Ectodermal cell (in vitro differentiated cells): ENCODE measurements around the gene CDK2. TPM values are rescaled to one million over a fixed set of nuclear protein-coding genes. Genes with fewer than 3 reads are reported as not detected.
A peak's percentile ranks its signal among the peaks of the same experiment; 100 is the strongest.
"Not testable (repeated sequence)": the region's sequence is repeated elsewhere in the genome, so short reads cannot be mapped to it uniquely, and the experiment has no call there.

Source experiments
- H3K27ac ChIP-seq: 2 replicates; pipeline ENCODE4 v1.7.0; 2013; ENCODE audit warnings: mild to moderate bottlenecking, low read depth, low read length; ENCODE audit not compliant: insufficient read depth, poor library complexity, severe bottlenecking
- H3K27me3 ChIP-seq: 2 replicates; pipeline ENCODE4 v1.7.0; 2013; ENCODE audit warnings: mild to moderate bottlenecking, low read length; ENCODE audit not compliant: insufficient read depth, control insufficient read depth, poor library complexity, severe bottlenecking
- H3K36me3 ChIP-seq: one replicate; pipeline ENCODE4 v1.7.0; 2013; ENCODE audit warnings: low read length; ENCODE audit not compliant: control insufficient read depth, insufficient read depth
- H3K4me1 ChIP-seq: one replicate; pipeline ENCODE4 v1.7.0; 2013; ENCODE audit warnings: low read length; ENCODE audit not compliant: control insufficient read depth, insufficient read depth
- H3K4me3 ChIP-seq: 2 replicates; pipeline ENCODE4 v1.7.0; 2013; ENCODE audit warnings: low read depth, low read length, control low read depth; ENCODE audit not compliant: insufficient read depth
- H3K9me3 ChIP-seq: 2 replicates; pipeline ENCODE4 v1.7.0; 2013; ENCODE audit warnings: mild to moderate bottlenecking, low read length, moderate library complexity; ENCODE audit not compliant: control insufficient read depth
- WGBS, 2 experiments: methylation state at CpG; one replicate each; pipeline ENCODE4 v1.1.7; 2013; ENCODE audit warnings: missing lambda C conversion rate in 2 of 2; 5-methylcytosine and 5-hydroxymethylcytosine counted together
- polyA plus RNA-seq, 4 experiments: library from polyadenylated mRNA; stranded (reverse); fragments of 50-300 nt; gene quantifications; one replicate each; pipeline ENCODE4 v1.2.3, GENCODE V29; 2013

Gene CDK2
- polyA plus RNA-seq (2013, experiment 1 of 4), result 65.8 TPM
- polyA plus RNA-seq (2013, experiment 2 of 4), result 54.3 TPM
- polyA plus RNA-seq (2013, experiment 3 of 4), result 61.2 TPM
- 62.9 TPM for polyA plus RNA-seq (2013, experiment 4 of 4)

DNA sequence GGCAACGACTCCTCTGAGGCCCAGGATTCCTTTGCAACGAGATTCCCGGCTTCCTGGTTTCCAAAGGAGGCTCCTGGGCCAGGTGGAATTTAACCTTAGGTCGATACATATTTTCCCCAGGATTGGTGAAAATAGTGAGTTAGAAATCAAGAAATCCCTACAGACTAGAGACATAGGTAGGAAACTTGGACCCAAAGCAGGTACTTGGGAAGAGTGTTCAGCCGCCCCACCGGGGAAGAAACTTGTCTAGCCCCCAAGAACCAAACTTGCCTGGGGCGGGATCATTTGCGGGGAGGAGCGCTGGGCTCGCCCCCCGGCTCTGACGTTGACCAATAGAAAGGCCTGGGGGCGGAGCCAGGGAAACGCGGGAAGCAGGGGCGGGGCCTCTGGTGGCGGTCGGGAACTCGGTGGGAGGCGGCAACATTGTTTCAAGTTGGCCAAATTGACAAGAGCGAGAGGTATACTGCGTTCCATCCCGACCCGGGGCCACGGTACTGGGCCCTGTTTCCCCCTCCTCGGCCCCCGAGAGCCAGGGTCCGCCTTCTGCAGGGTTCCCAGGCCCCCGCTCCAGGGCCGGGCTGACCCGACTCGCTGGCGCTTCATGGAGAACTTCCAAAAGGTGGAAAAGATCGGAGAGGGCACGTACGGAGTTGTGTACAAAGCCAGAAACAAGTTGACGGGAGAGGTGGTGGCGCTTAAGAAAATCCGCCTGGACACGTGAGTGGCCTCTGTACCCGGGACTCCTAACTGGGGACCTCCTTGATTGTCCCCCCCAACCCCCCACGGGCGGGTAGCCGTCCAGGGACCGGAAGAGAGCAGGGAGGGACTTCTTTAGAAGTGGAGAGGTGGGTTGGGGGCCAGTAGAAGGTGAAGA, at the start of gene CDK2:
CDK2 (plus strand) TSS at position 423 of the 874 bp plus-strand sequence; CDS start at position 602, 179 bp downstream.
- peaks cover 12% of the 10 kb centered on the region for H3K4me1 ChIP-seq
- H3K27ac ChIP-seq, result peak within 1 kb of the TSS; percentile 67
- 0 to 1% methylated on average over 45 of the region's 45 CpGs for WGBS, 2 experiments

DNA sequence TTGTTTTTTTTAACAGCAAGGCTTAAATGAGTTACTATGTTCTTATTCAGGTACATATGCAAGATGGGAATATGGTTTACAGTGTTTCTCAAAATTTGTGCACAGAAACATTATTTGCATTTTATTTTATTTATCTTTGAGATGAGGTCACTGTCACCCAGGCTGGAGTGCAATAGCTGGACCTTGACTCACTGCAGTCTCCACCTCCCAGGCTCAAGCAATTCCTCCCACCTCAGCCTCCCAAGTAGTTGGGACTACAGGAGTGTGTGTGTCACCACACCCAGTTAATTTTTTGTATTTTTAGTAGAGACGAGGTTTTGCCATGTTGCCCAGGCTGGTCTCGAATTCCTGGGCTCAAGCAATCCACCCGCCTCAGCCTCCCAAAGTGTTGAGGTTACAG, 47.6 kb upstream of the CDK2 start:
- not testable (repeated sequence) for H3K4me1 ChIP-seq, H3K36me3 ChIP-seq, H3K27ac ChIP-seq, H3K9me3 ChIP-seq, H3K27me3 ChIP-seq, H3K4me3 ChIP-seq
- 94 to 98% methylated on average over 3 of the region's 3 CpGs for WGBS, 2 experiments

More for the DNA sequence above, at the start of gene CDK2:
- no peaks in the 10 kb centered on the region for H3K27me3 ChIP-seq
- peak within 1 kb of the TSS; percentile 87 for H3K4me3 ChIP-seq
- peaks cover 6% of the 10 kb centered on the region for H3K36me3 ChIP-seq
- H3K9me3 ChIP-seq, result no peaks in the 10 kb centered on the region

DNA sequence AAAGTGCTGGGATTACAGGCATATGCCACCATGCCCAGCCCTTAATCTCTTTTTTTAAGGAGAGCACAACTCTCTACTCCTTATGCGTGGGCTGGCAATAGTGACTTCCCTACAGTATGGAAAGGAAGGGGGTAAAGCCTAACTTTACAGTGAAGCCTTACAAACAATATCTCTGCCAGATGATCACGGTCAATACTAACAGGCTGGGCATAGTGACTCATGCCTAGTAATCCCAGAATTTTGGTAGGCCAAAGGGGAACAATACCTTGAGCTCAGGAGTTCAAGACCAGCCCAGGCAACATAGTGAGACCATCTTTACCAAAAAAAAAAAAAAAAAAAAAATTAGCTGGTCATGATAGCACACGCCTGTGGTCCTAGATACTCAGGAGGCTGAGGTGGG, 44.5 kb upstream of the CDK2 start:
- Histone ChIP-seq H3K4me1 (peaks cover 8% of the 10 kb centered on the region), H3K4me3 (no peak overlapping the region), H3K27ac (no peak overlapping the region), H3K9me3 (no peaks in the 10 kb centered on the region), H3K36me3 (no peaks in the 10 kb centered on the region), H3K27me3 (no peaks in the 10 kb centered on the region)
- 97% methylated on average over 3 of the region's 3 CpGs for WGBS, 2 experiments

DNA sequence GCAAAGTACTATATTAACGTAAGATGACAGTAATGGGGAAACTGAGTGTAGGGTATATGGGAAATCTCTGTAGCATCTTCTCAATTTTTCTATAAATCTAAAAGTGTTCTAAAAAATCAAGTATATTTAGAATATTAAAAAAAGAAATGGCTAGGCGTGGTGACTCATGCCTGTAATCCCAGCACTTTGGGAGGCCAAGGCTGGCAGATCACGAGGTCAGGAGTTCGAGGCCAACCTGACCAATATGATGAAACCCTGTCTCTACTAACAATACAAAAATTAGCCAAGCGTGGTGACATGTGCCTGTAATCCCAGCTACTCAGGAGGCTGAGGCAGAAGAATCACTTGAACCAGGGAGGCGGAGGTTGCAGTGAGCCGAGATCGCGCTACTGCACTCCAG, 43.0 kb upstream of the CDK2 start:
- H3K4me1 ChIP-seq, H3K27me3 ChIP-seq, H3K36me3 ChIP-seq, H3K27ac ChIP-seq, H3K9me3 ChIP-seq, H3K4me3 ChIP-seq: not testable (repeated sequence)
- WGBS, 2 experiments, result 90 to 93% methylated on average over 8 of the region's 9 CpGs

DNA sequence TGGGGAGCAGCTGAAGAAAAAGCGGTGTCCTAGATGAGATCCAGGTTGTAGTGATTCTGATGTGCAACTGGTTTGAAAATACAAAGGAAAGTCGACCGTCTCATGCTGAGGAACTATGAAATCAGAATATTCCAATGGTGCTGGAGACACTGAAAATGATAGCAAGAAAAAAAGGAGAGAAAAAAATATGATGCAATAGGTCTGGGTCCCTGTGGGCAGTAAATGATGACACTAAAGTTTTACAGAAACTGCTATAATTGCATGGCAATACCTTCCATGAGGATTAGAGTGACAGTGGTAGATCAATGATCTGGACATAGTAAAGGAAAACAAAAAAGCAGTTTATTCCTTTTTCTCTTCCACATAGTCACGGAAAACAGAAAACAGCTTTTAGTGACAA, 41.3 kb upstream of the CDK2 start:
- Histone ChIP-seq H3K4me1 (peaks cover 9% of the 10 kb centered on the region), H3K4me3 (no peak overlapping the region), H3K27ac (no peak overlapping the region), H3K36me3 (no peaks in the 10 kb centered on the region), H3K9me3 (no peaks in the 10 kb centered on the region), H3K27me3 (no peaks in the 10 kb centered on the region)
- 91 to 93% methylated on average over 3 to 4 of the region's 4 CpGs for WGBS, 2 experiments

DNA sequence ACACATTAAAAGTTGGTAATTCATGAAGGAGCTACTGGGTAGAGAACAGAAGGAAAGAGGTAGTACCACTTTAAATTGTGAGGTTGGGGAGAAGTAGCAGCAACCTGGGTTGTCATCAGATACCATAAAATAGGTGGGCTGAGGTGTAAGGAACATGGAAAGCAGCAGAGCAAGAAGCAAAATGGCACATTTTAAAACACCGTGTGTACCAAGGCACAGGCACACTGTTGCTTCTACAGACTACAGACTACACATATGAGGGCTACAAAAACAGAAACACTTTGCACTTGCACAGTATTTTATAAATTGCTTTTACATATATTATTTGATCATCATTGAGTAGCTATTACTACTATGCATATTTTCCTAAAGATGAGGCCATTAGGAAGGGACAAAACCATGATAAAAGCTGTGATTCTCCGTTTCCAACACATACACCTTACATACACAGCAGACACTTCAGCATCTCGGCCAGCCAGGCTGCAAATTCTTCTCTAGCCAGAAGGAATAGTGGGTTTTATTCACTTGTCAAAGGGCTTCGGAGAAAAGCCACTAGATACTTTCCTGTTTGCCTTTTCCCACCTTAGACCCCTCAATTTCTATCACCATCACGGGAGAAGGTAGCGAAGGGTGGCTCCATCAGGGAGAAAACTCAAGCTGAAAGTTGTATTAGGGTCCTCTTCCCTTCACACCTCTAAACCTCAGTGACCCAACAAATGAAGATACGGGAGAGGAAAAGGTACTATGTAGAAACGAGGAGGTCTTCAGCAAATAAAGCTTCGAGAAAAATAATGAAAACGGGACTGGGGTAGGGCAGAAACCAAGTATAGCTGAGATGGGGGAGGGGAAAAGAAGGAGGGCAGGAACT, 40.5 kb upstream of the CDK2 start:
- Histone ChIP-seq H3K4me1 (peaks cover 13% of the 10 kb centered on the region), H3K4me3 (peak overlapping the region; percentile 100), H3K9me3 (no peaks in the 10 kb centered on the region), H3K27ac (no peak overlapping the region), H3K27me3 (peaks cover under 1% of the 10 kb centered on the region), H3K36me3 (no peaks in the 10 kb centered on the region)
- WGBS, 2 experiments, result 21 to 22% methylated on average over 10 of the region's 10 CpGs

DNA sequence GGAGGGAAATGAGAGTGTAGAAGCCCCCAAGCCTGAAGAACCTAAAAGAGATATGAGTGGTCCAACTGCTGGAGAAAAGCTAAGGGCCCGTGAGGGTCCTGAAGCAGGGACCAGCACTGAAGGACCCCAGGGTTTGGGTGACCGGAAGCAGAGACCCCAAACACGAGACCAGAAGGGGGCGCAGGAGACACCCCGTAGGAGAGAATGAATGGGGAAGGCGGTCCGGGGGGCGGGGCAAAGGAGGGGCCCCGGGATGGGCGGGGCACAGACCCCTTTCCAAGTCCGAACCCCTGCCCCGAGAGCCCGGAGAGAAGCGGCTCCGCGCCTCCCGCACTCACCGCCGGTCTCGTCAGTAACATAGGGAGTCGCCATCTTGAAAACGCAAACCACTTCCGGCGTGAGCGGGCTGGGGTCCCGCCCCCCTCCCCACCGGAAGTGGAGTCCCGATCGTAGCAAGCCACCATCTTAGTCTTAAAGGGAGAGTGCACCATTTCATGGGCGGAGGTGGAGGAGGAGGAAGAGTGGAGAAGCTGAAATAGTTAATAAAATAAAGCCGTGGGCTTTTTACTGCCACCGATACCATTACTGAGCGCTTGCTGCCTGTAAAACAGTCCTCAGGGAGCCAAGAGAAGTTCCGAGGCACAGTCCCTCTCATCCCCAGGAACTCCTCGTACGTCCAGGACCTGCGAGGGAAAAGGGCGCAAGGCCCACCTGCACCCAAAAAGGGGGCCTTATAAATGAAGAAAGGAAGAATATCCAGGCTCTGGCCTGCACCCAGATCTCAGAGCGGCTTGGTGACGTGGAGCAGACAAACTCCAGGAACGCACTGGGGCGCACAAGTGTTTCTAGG, 39.7 kb upstream of the CDK2 start:
- H3K4me3 ChIP-seq, result peak overlapping the region; percentile 100
- H3K9me3 ChIP-seq, result no peaks in the 10 kb centered on the region
- H3K27ac ChIP-seq, result peak overlapping the region; percentile 82
- WGBS, 2 experiments, result 0 to 1% methylated on average over 42 of the region's 42 CpGs
- no peaks in the 10 kb centered on the region for H3K36me3 ChIP-seq
- peaks cover 10% of the 10 kb centered on the region for H3K27me3 ChIP-seq
- H3K4me1 ChIP-seq, result peaks cover 17% of the 10 kb centered on the region

DNA sequence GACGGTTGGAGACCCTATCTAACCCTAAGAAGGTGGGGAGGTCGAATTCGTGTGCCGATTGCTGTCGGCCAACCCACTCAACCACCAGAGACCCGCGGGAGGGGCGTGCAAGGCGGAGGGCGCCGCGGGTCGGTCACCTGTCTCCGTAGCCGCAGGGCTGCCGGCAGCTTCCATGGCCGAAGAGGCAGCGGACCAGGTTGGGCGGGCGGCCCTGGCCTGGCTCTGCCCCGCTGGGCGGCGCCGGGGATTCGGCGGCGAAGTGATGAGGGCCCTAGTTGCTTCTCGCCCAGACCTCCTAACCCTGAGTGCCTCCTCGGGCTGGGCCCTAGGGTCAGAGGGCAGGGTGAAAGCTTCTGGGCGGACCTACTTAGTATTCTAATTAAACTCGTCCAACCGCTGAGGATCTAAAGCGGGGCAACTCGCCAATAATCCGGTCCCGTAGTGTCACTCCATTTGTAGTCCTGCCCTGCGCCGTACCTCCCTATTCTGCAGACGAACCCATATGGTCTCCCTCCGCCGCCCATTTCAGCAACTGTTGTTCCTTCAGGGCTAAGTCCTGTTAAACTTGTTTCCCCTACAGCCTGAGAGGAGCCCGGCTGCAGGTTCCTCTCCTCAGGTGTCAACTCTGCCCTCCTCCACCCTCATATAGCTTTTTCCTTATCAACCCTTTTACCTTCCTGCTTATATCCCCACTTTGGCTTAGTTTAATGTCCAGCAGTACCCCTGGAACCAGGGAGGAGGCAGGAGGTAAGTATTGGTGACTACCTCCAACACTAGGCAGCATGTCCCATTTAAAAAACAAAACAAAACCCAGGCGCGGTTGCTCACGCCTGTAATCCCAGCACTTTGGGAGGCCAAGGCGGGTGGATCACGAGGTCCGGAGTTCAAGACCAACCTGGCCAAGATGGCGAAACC, 38.8 kb upstream of the CDK2 start, which contains the start of gene PYM1:
PYM1 (minus strand) TSS at position 307 of the 915 bp plus-strand sequence; CDS start at position 174, 133 bp downstream.
- Histone ChIP-seq H3K36me3 (no peaks in the 10 kb centered on the region), H3K27me3 (peaks cover 18% of the 10 kb centered on the region), H3K9me3 (no peaks in the 10 kb centered on the region), H3K4me1 (peaks cover 17% of the 10 kb centered on the region), H3K4me3 (peak within 1 kb of the TSS; percentile 100), H3K27ac (peak within 1 kb of the TSS; percentile 82)
- 7 to 8% methylated on average over 49 of the region's 49 CpGs for WGBS, 2 experiments

DNA sequence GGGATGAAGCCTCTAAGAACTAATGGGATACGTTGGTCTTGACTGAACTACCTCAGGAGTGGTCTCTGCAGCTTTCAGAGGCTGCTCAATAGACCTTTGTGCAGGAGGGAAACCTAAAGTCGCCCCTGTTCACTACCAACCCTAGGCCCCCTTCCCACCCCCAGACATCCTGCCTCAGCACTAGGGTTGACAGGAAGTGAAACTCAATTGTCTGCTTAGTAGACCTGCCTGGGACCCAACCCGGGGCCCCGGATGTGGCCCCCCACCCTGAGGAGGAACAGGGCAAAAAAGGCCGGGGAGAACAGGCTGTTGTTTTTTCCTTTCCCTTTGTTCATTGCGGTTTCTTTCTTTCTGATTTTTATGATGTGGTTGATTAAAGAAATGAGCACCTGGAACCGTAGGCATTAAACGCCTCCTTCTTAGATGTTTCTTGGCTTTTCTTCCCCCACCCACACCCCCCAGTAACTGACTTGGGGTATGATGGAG, 37.3 kb upstream of the CDK2 start:
- no peak overlapping the region for H3K27ac ChIP-seq
- H3K9me3 ChIP-seq, result no peaks in the 10 kb centered on the region
- H3K27me3 ChIP-seq, result peaks cover 33% of the 10 kb centered on the region
- 86 to 90% methylated on average over 5 to 7 of the region's 8 CpGs for WGBS, 2 experiments
- H3K4me3 ChIP-seq, result no peak overlapping the region
- peaks cover 17% of the 10 kb centered on the region for H3K4me1 ChIP-seq
- no peaks in the 10 kb centered on the region for H3K36me3 ChIP-seq
